Measurements from ENCODE around the gene WSCD2. TPM values are rescaled to one million over a fixed set of nuclear protein-coding genes. Genes with fewer than 3 reads are reported as not detected.

The WSCD2 gene
- polyA plus RNA-seq, 1 donor from 2014 or later = 5.8 TPM

- H3K79me2 ChIP-seq (replicated peaks; ENCODE audit: insufficient read depth, low read length) = no peaks in the 10 kb centered on the region
- no peak overlapping the region for H3K27ac ChIP-seq (ENCODE audit: low read length)
- H3K27me3 ChIP-seq (ENCODE audit: insufficient read depth, low read depth, low read length) = no peaks in the 10 kb centered on the region
- no peak overlapping the region for H2AFZ ChIP-seq (ENCODE audit: low read depth, low read length)
- H3K9me3 ChIP-seq (ENCODE audit: low read length) = no peaks in the 10 kb centered on the region
- TF ChIP-seq TAF1 (IDR thresholded peaks at IDR 0.05; ENCODE audit: low read depth) (no peak), REST (IDR thresholded peaks at IDR 0.05; ENCODE audit: borderline replicate concordance) (no peak), SMC3 (conservative IDR thresholded peaks at IDR 0.05; ENCODE audit: poor library complexity) (peak; percentile 18)
- H3K36me3 ChIP-seq (ENCODE audit: insufficient read depth, low read length) = no peaks in the 10 kb centered on the region
- H3F3A ChIP-seq (ENCODE audit: insufficient read depth, low read length, poor library complexity, severe bottlenecking) = no peaks in the 10 kb centered on the region
- H3K4me3 ChIP-seq (ENCODE audit: low read length) = peak overlapping the region; percentile 85
- no peaks in the 10 kb centered on the region for H4K20me1 ChIP-seq (ENCODE audit: insufficient read depth)
- no peaks in the 10 kb centered on the region for H3K9me2 ChIP-seq (ENCODE audit: insufficient read depth, low read length)
- peak overlapping the region; percentile 34 for H3K4me2 ChIP-seq (ENCODE audit: low read length)
- peak overlapping the region; percentile 13 for H3K9ac ChIP-seq (ENCODE audit: low read length)
These were observed 2.6 kb downstream of the WSCD2 start for GRCh38 chr12:108131657-108132126.

- Histone ChIP-seq H3K36me3 (ENCODE audit: insufficient read depth, low read length) (no peaks in the 10 kb centered on the region), H3K9ac (ENCODE audit: low read length) (no peak overlapping the region), H3K9me3 (ENCODE audit: low read length) (no peaks in the 10 kb centered on the region), H3F3A (ENCODE audit: insufficient read depth, low read length, poor library complexity, severe bottlenecking) (no peaks in the 10 kb centered on the region), H3K79me2 (replicated peaks; ENCODE audit: insufficient read depth, low read length) (no peaks in the 10 kb centered on the region), H3K27ac (ENCODE audit: low read length) (no peak overlapping the region), H2AFZ (ENCODE audit: low read depth, low read length) (no peak overlapping the region), H4K20me1 (ENCODE audit: insufficient read depth) (no peaks in the 10 kb centered on the region), H3K9me2 (ENCODE audit: insufficient read depth, low read length) (no peaks in the 10 kb centered on the region), H3K4me3 (ENCODE audit: low read length) (no peak overlapping the region), H3K27me3 (ENCODE audit: insufficient read depth, low read depth, low read length) (no peaks in the 10 kb centered on the region), H3K4me2 (ENCODE audit: low read length) (no peak overlapping the region)
- no peak for TF ChIP-seq REST (IDR thresholded peaks at IDR 0.05; ENCODE audit: borderline replicate concordance)
- no peak for TF ChIP-seq POLR2AphosphoS5 (IDR thresholded peaks at IDR 0.05)
- no peak for TF ChIP-seq MXI1 (conservative IDR thresholded peaks at IDR 0.05; ENCODE audit: poor library complexity, severe bottlenecking)
These were observed 4.4 kb downstream of the WSCD2 start for GRCh38 chr12:108133482-108133881.

DNA sequence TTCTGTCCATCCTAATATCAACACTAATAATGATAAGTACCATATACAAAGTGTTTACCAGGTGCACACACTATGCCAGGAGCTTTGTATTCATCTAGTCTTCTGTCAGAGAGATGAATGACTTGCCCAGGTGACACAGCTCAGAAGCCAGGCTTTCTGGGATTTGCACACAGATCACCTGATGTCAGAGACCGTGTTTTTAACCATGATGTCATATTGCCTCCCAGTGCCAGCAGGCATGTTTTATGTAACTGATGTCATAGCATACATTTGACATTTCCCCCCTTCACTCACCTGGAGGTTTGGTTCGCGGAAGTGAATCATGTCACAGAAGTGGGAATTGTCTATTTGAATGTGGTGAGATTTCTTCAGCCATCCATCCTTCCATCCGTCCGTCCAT, 5.7 kb downstream of the WSCD2 start:
- Histone ChIP-seq H3K4me3 (ENCODE audit: low read length) (no peak overlapping the region), H3K4me2 (ENCODE audit: low read length) (no peak overlapping the region), H3K27me3 (ENCODE audit: insufficient read depth, low read depth, low read length) (no peaks in the 10 kb centered on the region), H3K27ac (ENCODE audit: low read length) (no peak overlapping the region), H3F3A (ENCODE audit: insufficient read depth, low read length, poor library complexity, severe bottlenecking) (no peaks in the 10 kb centered on the region), H3K9me3 (ENCODE audit: low read length) (no peaks in the 10 kb centered on the region), H3K36me3 (ENCODE audit: insufficient read depth, low read length) (no peaks in the 10 kb centered on the region), H2AFZ (ENCODE audit: low read depth, low read length) (no peak overlapping the region), H3K9ac (ENCODE audit: low read length) (no peak overlapping the region), H4K20me1 (ENCODE audit: insufficient read depth) (no peaks in the 10 kb centered on the region), H3K79me2 (replicated peaks; ENCODE audit: insufficient read depth, low read length) (no peaks in the 10 kb centered on the region), H3K9me2 (ENCODE audit: insufficient read depth, low read length) (no peaks in the 10 kb centered on the region)
- TF ChIP-seq TAF1 (IDR thresholded peaks at IDR 0.05; ENCODE audit: low read depth) = no peak

All from neural cell (in vitro differentiated cells).